Loucy (cell line): ENCODE results near the gene MTG2.

Source experiments
- H2AFZ ChIP-seq: fragments of 200-600 bp; sonication (generic); 2 replicates; pipeline ENCODE4 v1.6.0; 2016; ENCODE audit warnings: antibody characterized with exemption, mild to moderate bottlenecking, low read length, moderate library complexity
- H3F3A ChIP-seq: fragments of 200-600 bp; 2 replicates; pipeline ENCODE4 v1.6.0; 2016; ENCODE audit warnings: antibody characterized with exemption, low read depth, mild to moderate bottlenecking
- H3K27me3 ChIP-seq: fragments of 200-600 bp; sonication (generic); 2 replicates; pipeline ENCODE4 v1.6.1; 2014; ENCODE audit warnings: low read length, mild to moderate bottlenecking; ENCODE audit not compliant: insufficient read depth, poor library complexity, severe bottlenecking
- H3K36me3 ChIP-seq: fragments of 200-600 bp; sonication (generic); 2 replicates; pipeline ENCODE4 v1.6.1; 2016; ENCODE audit warnings: low read length; ENCODE audit not compliant: insufficient read depth
- H3K4me1 ChIP-seq: fragments of 200-600 bp; sonication (generic); 2 replicates; pipeline ENCODE4 v1.5.1; 2014; ENCODE audit warnings: low read length, mild to moderate bottlenecking; ENCODE audit not compliant: insufficient read depth, poor library complexity, severe bottlenecking
- H3K4me2 ChIP-seq: fragments of 200-600 bp; sonication (generic); 2 replicates; pipeline ENCODE4 v1.6.0; 2014; ENCODE audit warnings: antibody characterized with exemption, low read length, low read depth, mild to moderate bottlenecking; ENCODE audit not compliant: poor library complexity, severe bottlenecking
- H3K4me3 ChIP-seq: fragments of 200-600 bp; sonication (generic); 2 replicates; pipeline ENCODE4 v1.5.1; 2014; ENCODE audit warnings: low read length, mild to moderate bottlenecking, mixed read lengths; ENCODE audit not compliant: poor library complexity, severe bottlenecking
- H3K79me2 ChIP-seq: fragments of 200-600 bp; sonication (generic); 2 replicates; pipeline ENCODE4 v1.6.1; 2014; ENCODE audit warnings: low read length; ENCODE audit not compliant: insufficient read depth
- H3K9ac ChIP-seq: fragments of 200-600 bp; sonication (generic); 2 replicates; pipeline ENCODE4 v1.6.0; 2014; ENCODE audit warnings: mild to moderate bottlenecking, low read depth, low read length, moderate library complexity; ENCODE audit not compliant: poor library complexity, severe bottlenecking
- H3K9me2 ChIP-seq: fragments of 200-600 bp; sonication (generic); replicated peaks from 2 replicates; pipeline ENCODE4 v1.6.1; 2016; ENCODE audit warnings: low read depth, low read length, mixed read lengths
- H3K9me3 ChIP-seq: fragments of 200-600 bp; sonication (generic); 2 replicates; pipeline ENCODE4 v1.6.1; 2014; ENCODE audit warnings: mild to moderate bottlenecking, antibody characterized with exemption, low read length, low read depth; ENCODE audit not compliant: insufficient read depth
- H4K20me1 ChIP-seq: fragments of 200-600 bp; sonication (generic); 2 replicates; pipeline ENCODE4 v1.6.0; 2014; ENCODE audit warnings: antibody characterized with exemption, low read length, mild to moderate bottlenecking; ENCODE audit not compliant: insufficient read depth, poor library complexity, severe bottlenecking
- EZH2phosphoT487 ChIP-seq: fragments of 200-600 bp; IDR thresholded peaks from 2 replicates; pipeline ENCODE4 v1.6.1; 2018; ENCODE audit warnings: antibody characterized with exemption, mild to moderate bottlenecking, moderate library complexity, borderline replicate concordance
- TF ChIP-seq, protein P1 (sequence below): fragments of 200-600 bp; sonication (generic); conservative IDR thresholded peaks from 2 replicates; pipeline ENCODE4 v1.5.1; 2014; ENCODE audit warnings: mild to moderate bottlenecking, antibody characterized with exemption, low read length

The MTG2 gene

DNA sequence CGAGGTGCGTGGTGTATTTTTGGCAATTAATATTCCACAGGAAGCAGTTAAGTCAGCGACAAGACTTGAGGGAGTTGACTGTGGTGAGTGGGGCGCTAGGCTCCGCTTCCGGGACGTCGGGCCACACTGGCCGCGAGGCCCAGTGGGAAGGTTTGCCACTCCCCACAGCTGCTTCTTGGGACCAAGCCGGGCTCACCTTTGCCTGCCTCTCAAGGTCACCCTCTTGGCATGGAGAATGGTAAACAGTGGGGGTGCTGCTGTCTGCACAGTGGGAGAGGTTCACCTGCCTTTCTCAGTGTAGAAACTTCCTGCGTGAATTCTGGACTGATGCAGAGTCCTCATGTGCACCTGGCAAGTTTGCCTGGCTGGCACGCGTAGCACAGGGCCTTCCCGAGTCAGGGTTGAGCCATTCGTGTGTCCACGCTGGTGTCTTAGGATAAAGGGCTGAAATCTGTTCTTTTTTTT lies 61.8 kb downstream of the MTG2 start:
- H3K9ac ChIP-seq, result peak overlapping the region; percentile 66
- no peaks in the 10 kb centered on the region for H3K9me3 ChIP-seq
- peaks cover 94% of the 10 kb centered on the region for H3K79me2 ChIP-seq
- TF ChIP-seq EZH2phosphoT487, result no peak
- TF ChIP-seq, protein P1, sequence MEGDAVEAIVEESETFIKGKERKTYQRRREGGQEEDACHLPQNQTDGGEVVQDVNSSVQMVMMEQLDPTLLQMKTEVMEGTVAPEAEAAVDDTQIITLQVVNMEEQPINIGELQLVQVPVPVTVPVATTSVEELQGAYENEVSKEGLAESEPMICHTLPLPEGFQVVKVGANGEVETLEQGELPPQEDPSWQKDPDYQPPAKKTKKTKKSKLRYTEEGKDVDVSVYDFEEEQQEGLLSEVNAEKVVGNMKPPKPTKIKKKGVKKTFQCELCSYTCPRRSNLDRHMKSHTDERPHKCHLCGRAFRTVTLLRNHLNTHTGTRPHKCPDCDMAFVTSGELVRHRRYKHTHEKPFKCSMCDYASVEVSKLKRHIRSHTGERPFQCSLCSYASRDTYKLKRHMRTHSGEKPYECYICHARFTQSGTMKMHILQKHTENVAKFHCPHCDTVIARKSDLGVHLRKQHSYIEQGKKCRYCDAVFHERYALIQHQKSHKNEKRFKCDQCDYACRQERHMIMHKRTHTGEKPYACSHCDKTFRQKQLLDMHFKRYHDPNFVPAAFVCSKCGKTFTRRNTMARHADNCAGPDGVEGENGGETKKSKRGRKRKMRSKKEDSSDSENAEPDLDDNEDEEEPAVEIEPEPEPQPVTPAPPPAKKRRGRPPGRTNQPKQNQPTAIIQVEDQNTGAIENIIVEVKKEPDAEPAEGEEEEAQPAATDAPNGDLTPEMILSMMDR, result no peak
- peaks cover 62% of the 10 kb centered on the region for H3K4me1 ChIP-seq
- H2AFZ ChIP-seq, result peak overlapping the region; percentile 58
- peak overlapping the region; percentile 96 for H3K4me2 ChIP-seq
- peaks cover 77% of the 10 kb centered on the region for H4K20me1 ChIP-seq
- no peaks in the 10 kb centered on the region for H3K27me3 ChIP-seq
- H3F3A ChIP-seq, result no peaks in the 10 kb centered on the region; the same call in 1 of the 2 replicates
- H3K36me3 ChIP-seq, result no peaks in the 10 kb centered on the region
- H3K4me3 ChIP-seq, result peak overlapping the region; percentile 72
- H3K9me2 ChIP-seq, result no peaks in the 10 kb centered on the region

GRCh38 chr20:62245911-62246280 lies 63.1 kb downstream of the MTG2 start:
- Histone ChIP-seq H2AFZ (no peak overlapping the region), H3K4me3 (no peak overlapping the region), H3K4me1 (peaks cover 52% of the 10 kb centered on the region), H3K36me3 (no peaks in the 10 kb centered on the region), H3K4me2 (no peak overlapping the region), H3K9me3 (no peaks in the 10 kb centered on the region), H4K20me1 (peaks cover 75% of the 10 kb centered on the region), H3F3A (no peaks in the 10 kb centered on the region; the same call in 1 of the 2 replicates), H3K9me2 (no peaks in the 10 kb centered on the region), H3K79me2 (peaks cover 93% of the 10 kb centered on the region), H3K9ac (peak overlapping the region; percentile 66), H3K27me3 (no peaks in the 10 kb centered on the region)
- TF ChIP-seq, protein P1, result no peak
- TF ChIP-seq EZH2phosphoT487, result no peak

GRCh38 chr20:62246431-62246830 lies 63.6 kb downstream of the MTG2 start:
- Histone ChIP-seq H3K27me3 (no peaks in the 10 kb centered on the region), H3K4me3 (no peak overlapping the region), H3K4me2 (no peak overlapping the region), H2AFZ (no peak overlapping the region), H3K9me3 (no peaks in the 10 kb centered on the region), H3K36me3 (no peaks in the 10 kb centered on the region), H3K4me1 (peaks cover 47% of the 10 kb centered on the region), H3K9ac (no peak overlapping the region), H3F3A (no peaks in the 10 kb centered on the region; the same call in 1 of the 2 replicates), H3K9me2 (no peaks in the 10 kb centered on the region), H3K79me2 (peaks cover 92% of the 10 kb centered on the region), H4K20me1 (peaks cover 70% of the 10 kb centered on the region)
- TF ChIP-seq EZH2phosphoT487, result no peak
- TF ChIP-seq, protein P1, result no peak
